ENCODE measurements around the gene KRTAP5-3.
"Not testable (repeated sequence)": the region's sequence is repeated elsewhere in the genome, so short reads cannot be mapped to it uniquely, and the experiment has no call there.

KRTAP5-3 gene

GRCh38 chr11:1607901-1608300, 362 bp downstream of the KRTAP5-3 start:
- not testable (repeated sequence) for DNase-seq

GRCh38 chr11:1607156-1607845, 962 bp downstream of the KRTAP5-3 start:
- not testable (repeated sequence) for DNase-seq

GRCh38 chr11:1605923-1606322, 2.3 kb downstream of the KRTAP5-3 start:
- DNase-seq: not testable (repeated sequence)

GRCh38 chr11:1604711-1605110, 3.6 kb downstream of the KRTAP5-3 start:
- no peak for DNase-seq

GRCh38 chr11:1604181-1604580, 4.1 kb downstream of the KRTAP5-3 start:
- no peak for DNase-seq

- DNase-seq: no peak
Measured at GRCh38 chr11:1603629-1604028, 4.6 kb downstream of the KRTAP5-3 start.

- DNase-seq: not testable (repeated sequence)
Measured at GRCh38 chr11:1601663-1602062, 6.6 kb downstream of the KRTAP5-3 start.

- no peak for DNase-seq
Measured at GRCh38 chr11:1600626-1601025, 7.6 kb downstream of the KRTAP5-3 start.

- no peak for DNase-seq
Measured at GRCh38 chr11:1598816-1599215, 9.4 kb downstream of the KRTAP5-3 start.

GRCh38 chr11:1598406-1598805, 9.9 kb downstream of the KRTAP5-3 start:
- not testable (repeated sequence) for DNase-seq

- no peak for DNase-seq
Measured at GRCh38 chr11:1597994-1598380, 10.3 kb downstream of the KRTAP5-3 start, which contains the start of gene KRTAP5-2. TSS of gene KRTAP5-2 (minus strand) at chr11:1598294. CDS start at chr11:1598250, 44 bp downstream.

GRCh38 chr11:1597331-1597993, 10.8 kb downstream of the KRTAP5-3 start:
- no peak for DNase-seq

- not testable (repeated sequence) for DNase-seq
Measured at GRCh38 chr11:1596576-1597121, 11.6 kb downstream of the KRTAP5-3 start.

- DNase-seq: not testable (repeated sequence)
Measured at GRCh38 chr11:1595994-1596575, 12.2 kb downstream of the KRTAP5-3 start.

- DNase-seq: no peak
Measured at GRCh38 chr11:1592628-1593027, 15.6 kb downstream of the KRTAP5-3 start.

GRCh38 chr11:1589996-1590395, 18.3 kb downstream of the KRTAP5-3 start:
- DNase-seq: no peak

GRCh38 chr11:1589191-1589963, 18.9 kb downstream of the KRTAP5-3 start:
- DNase-seq: not testable (repeated sequence)

- DNase-seq: no peak
Measured at GRCh38 chr11:1586699-1587098, 21.6 kb downstream of the KRTAP5-3 start.

GRCh38 chr11:1584661-1585370, 23.4 kb downstream of the KRTAP5-3 start, which contains the start of gene KRTAP5-1:
TSS of gene KRTAP5-1 (minus strand) at chr11:1585283. CDS start at chr11:1585249, 34 bp downstream.
- not testable (repeated sequence) for DNase-seq

GRCh38 chr11:1582909-1583308, 25.4 kb downstream of the KRTAP5-3 start:
- DNase-seq: not testable (repeated sequence)

- no peak for DNase-seq
Measured at GRCh38 chr11:1581976-1582375, 26.3 kb downstream of the KRTAP5-3 start.

- DNase-seq: no peak
Measured at GRCh38 chr11:1576825-1577224, 31.4 kb downstream of the KRTAP5-3 start.

All from stimulated activated CD4-positive, alpha-beta T cell treated with anti-CD3 and anti-CD28 coated beads, Interleukin-1b, Interleukin-23, amount 100 ng/mL, for 48 hours (primary cell).